HG03097 (cell line): Measurements from ENCODE around the gene RBPJL.

ENCODE experiments used
- ATAC-seq: cut with Tn5 transposase; IDR thresholded peaks from one replicate; pipeline ENCODE4 v1.9.1; 2021; ENCODE audit not compliant: unreplicated experiment, low FRiP score

The RBPJL gene

GRCh38 chr20:45306431-45306982, at the start of gene RBPJL:
RBPJL (plus strand) TSS chr20:45306840; CDS start chr20:45306923, 83 bp downstream.
- no peak for ATAC-seq

GRCh38 chr20:45257161-45257560, 49.5 kb upstream of the RBPJL start:
- ATAC-seq, result no peak

- ATAC-seq, result no peak
These were observed 48.9 kb upstream of the RBPJL start for GRCh38 chr20:45257711-45258110.

GRCh38 chr20:45258259-45258658, 48.4 kb upstream of the RBPJL start:
- ATAC-seq, result no peak

GRCh38 chr20:45258664-45259063, 48.0 kb upstream of the RBPJL start:
- no peak for ATAC-seq

- ATAC-seq, result no peak
These were observed 42.9 kb upstream of the RBPJL start for GRCh38 chr20:45263556-45264266.

GRCh38 chr20:45266977-45267376, 39.7 kb upstream of the RBPJL start:
- no peak for ATAC-seq

GRCh38 chr20:45268531-45268930, 38.1 kb upstream of the RBPJL start:
- ATAC-seq, result no peak

- ATAC-seq, result no peak
These were observed 37.6 kb upstream of the RBPJL start for GRCh38 chr20:45269056-45269455.

- ATAC-seq, result no peak
These were observed 36.8 kb upstream of the RBPJL start for GRCh38 chr20:45269754-45270270.

- no peak for ATAC-seq
These were observed 31.3 kb upstream of the RBPJL start for GRCh38 chr20:45275338-45275737.

- ATAC-seq, result no peak
These were observed 26.6 kb upstream of the RBPJL start for GRCh38 chr20:45279992-45280391.

GRCh38 chr20:45282700-45283550, 23.7 kb upstream of the RBPJL start:
- ATAC-seq, result no peak

- ATAC-seq, result no peak
These were observed 23.0 kb upstream of the RBPJL start for GRCh38 chr20:45283551-45284057.

- no peak for ATAC-seq
These were observed 18.3 kb upstream of the RBPJL start for GRCh38 chr20:45288376-45288775.

- ATAC-seq, result no peak
These were observed 17.8 kb upstream of the RBPJL start for GRCh38 chr20:45288860-45289259.

- no peak for ATAC-seq
These were observed 16.5 kb upstream of the RBPJL start for GRCh38 chr20:45289942-45290676.

- no peak for ATAC-seq
These were observed 15.8 kb upstream of the RBPJL start for GRCh38 chr20:45290677-45291355.

GRCh38 chr20:45291526-45291925, 15.1 kb upstream of the RBPJL start:
- no peak for ATAC-seq

GRCh38 chr20:45292343-45292742, 14.3 kb upstream of the RBPJL start:
- ATAC-seq, result no peak
